ENCODE measurements around the gene PKNOX2. TPM values are rescaled to one million over a fixed set of nuclear protein-coding genes. Genes with fewer than 3 reads are reported as not detected.

Gene PKNOX2
- total and polyA plus RNA-seq, 3 experiments from 2014 or later: not detected

GRCh38 chr11:125251956-125252355, 87.4 kb downstream of the PKNOX2 start:
- ChIA-PET CTCF (no interaction called here), POLR2A (no interaction called here)
- peaks cover 3% of the 10 kb centered on the region for H3K27me3 ChIP-seq (ENCODE audit: insufficient read depth, low read length, poor library complexity, severe bottlenecking)
- H3K4me1 ChIP-seq (ENCODE audit: insufficient read depth, low read length): no peaks in the 10 kb centered on the region
- H3K27ac ChIP-seq (ENCODE audit: low read depth, low read length): no peak overlapping the region
- Mint-ChIP-seq H3K4me1 (no peaks in the 10 kb centered on the region), H3K9me3 (no peaks in the 10 kb centered on the region), H3K27ac (no peak overlapping the region), H3K36me3 (no peaks in the 10 kb centered on the region), H3K27me3 (peaks cover 3 to 18% of the 10 kb centered on the region in 2 donors), H3K4me3 (no peak overlapping the region)
- DNase-seq: no peak
- no peaks in the 10 kb centered on the region for H3K9me3 ChIP-seq (ENCODE audit: low read length)
- no peaks in the 10 kb centered on the region for H3K36me3 ChIP-seq (ENCODE audit: insufficient read depth, low read length)
- no peak overlapping the region for H3K4me3 ChIP-seq (ENCODE audit: low read length)

GRCh38 chr11:125253289-125253688, 88.7 kb downstream of the PKNOX2 start:
- peaks cover 3 to 21% of the 10 kb centered on the region in 2 donors for H3K27me3 Mint-ChIP-seq

GRCh38 chr11:125253795-125254525, 89.4 kb downstream of the PKNOX2 start:
- no peaks in the 10 kb centered on the region for H3K9me3 Mint-ChIP-seq
- Histone ChIP-seq H3K4me3 (ENCODE audit: low read length) (no peak overlapping the region), H3K27ac (ENCODE audit: low read depth, low read length) (no peak overlapping the region), H3K27me3 (ENCODE audit: insufficient read depth, low read length, poor library complexity, severe bottlenecking) (no peaks in the 10 kb centered on the region), H3K4me1 (ENCODE audit: insufficient read depth, low read length) (no peaks in the 10 kb centered on the region), H3K36me3 (ENCODE audit: insufficient read depth, low read length) (no peaks in the 10 kb centered on the region), H3K9me3 (ENCODE audit: low read length) (no peaks in the 10 kb centered on the region)
- H3K27me3 Mint-ChIP-seq: peaks cover 3 to 22% of the 10 kb centered on the region in 2 donors
- no peak for DNase-seq
- no peaks in the 10 kb centered on the region for H3K36me3 Mint-ChIP-seq
- H3K27ac Mint-ChIP-seq: peak overlapping the region in 1 of 8 donors; percentile 17
- H3K4me3 Mint-ChIP-seq: no peak overlapping the region
- no peaks in the 10 kb centered on the region for H3K4me1 Mint-ChIP-seq
- POLR2A ChIA-PET: no interaction called here
- CTCF ChIA-PET: no interaction called here

More at GRCh38 chr11:125253289-125253688, 88.7 kb downstream of the PKNOX2 start:
- ChIA-PET CTCF (no interaction called here), POLR2A (no interaction called here)
- no peaks in the 10 kb centered on the region for H3K9me3 Mint-ChIP-seq
- no peak for DNase-seq
- no peaks in the 10 kb centered on the region for H3K36me3 ChIP-seq (ENCODE audit: insufficient read depth, low read length)
- no peak overlapping the region for H3K4me3 ChIP-seq (ENCODE audit: low read length)
- no peak overlapping the region for H3K27ac ChIP-seq (ENCODE audit: low read depth, low read length)
- H3K27ac Mint-ChIP-seq: no peak overlapping the region
- no peaks in the 10 kb centered on the region for H3K9me3 ChIP-seq (ENCODE audit: low read length)
- no peaks in the 10 kb centered on the region for H3K27me3 ChIP-seq (ENCODE audit: insufficient read depth, low read length, poor library complexity, severe bottlenecking)
- H3K4me1 ChIP-seq (ENCODE audit: insufficient read depth, low read length): no peaks in the 10 kb centered on the region
- H3K4me1 Mint-ChIP-seq: no peaks in the 10 kb centered on the region
- H3K4me3 Mint-ChIP-seq: no peak overlapping the region
- no peaks in the 10 kb centered on the region for H3K36me3 Mint-ChIP-seq

DNA sequence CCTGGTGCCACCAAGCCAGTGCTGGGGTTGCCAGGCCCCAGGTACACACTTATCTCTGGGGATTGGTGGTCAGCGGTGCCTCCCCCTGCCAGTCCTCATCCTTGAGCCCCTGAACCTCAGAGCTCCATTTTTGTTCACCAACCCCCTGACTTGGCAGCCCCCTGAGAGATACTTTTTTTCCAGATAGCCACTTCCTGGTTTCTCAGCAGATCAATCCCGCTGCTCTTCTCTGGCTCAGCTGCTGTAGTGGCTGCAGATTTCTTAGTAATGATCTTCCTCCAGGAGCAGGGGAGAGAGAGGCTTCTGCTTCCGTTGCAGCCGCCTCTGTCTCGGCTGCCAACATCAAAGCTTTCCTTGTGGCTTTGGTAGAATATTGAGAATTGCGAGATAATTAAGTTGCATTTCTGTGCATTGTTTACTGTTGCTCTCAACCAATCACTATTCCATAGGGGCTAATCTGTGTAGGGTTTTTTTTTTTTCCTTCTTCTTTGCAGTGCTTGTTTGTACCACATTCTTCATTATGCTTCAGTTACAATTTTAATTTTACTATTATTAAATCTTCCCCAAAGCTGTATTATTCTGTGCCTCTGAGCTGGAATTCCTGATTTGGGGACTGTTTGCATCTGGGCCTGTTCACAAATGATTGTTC, 92.1 kb downstream of the PKNOX2 start:
- Mint-ChIP-seq H3K27me3 (peaks cover 6 to 36% of the 10 kb centered on the region in 2 donors), H3K4me3 (no peak overlapping the region), H3K36me3 (no peaks in the 10 kb centered on the region), H3K4me1 (no peaks in the 10 kb centered on the region), H3K27ac (no peak overlapping the region), H3K9me3 (no peaks in the 10 kb centered on the region)
- Histone ChIP-seq H3K27me3 (ENCODE audit: insufficient read depth, low read length, poor library complexity, severe bottlenecking) (no peaks in the 10 kb centered on the region), H3K36me3 (ENCODE audit: insufficient read depth, low read length) (no peaks in the 10 kb centered on the region), H3K4me3 (ENCODE audit: low read length) (no peak overlapping the region), H3K4me1 (ENCODE audit: insufficient read depth, low read length) (no peaks in the 10 kb centered on the region), H3K9me3 (ENCODE audit: low read length) (no peaks in the 10 kb centered on the region), H3K27ac (ENCODE audit: low read depth, low read length) (no peak overlapping the region)
- no peak for DNase-seq
- CTCF ChIA-PET: no interaction called here
- POLR2A ChIA-PET: no interaction called here

DNA sequence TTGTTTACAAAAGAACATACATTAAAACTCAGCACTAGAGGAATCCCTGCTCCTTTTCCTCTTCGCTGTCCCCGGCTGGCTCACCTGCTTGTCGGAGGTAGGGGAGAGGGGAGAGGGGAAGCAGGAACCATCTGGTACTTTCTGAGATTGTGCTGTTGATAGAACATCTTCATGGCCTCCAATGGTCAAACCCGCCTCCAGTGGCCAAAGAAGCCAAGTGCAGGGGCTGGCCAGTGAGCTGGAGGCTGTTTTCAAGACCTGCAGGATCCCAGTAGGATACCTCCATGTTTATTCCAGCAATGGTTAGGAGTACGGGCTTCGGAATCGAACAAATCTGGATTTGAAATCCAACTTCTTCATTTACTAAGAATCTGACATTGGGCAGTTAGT, 92.6 kb downstream of the PKNOX2 start:
- Histone ChIP-seq H3K4me3 (ENCODE audit: low read length) (no peak overlapping the region), H3K36me3 (ENCODE audit: insufficient read depth, low read length) (no peaks in the 10 kb centered on the region), H3K4me1 (ENCODE audit: insufficient read depth, low read length) (no peaks in the 10 kb centered on the region), H3K27ac (ENCODE audit: low read depth, low read length) (no peak overlapping the region), H3K27me3 (ENCODE audit: insufficient read depth, low read length, poor library complexity, severe bottlenecking) (no peaks in the 10 kb centered on the region), H3K9me3 (ENCODE audit: low read length) (no peaks in the 10 kb centered on the region)
- ChIA-PET POLR2A (no interaction called here), CTCF (no interaction called here)
- Mint-ChIP-seq H3K4me3 (no peak overlapping the region), H3K9me3 (peaks cover 0 to 1% (median 0%) of the 10 kb centered on the region in 5 donors), H3K36me3 (no peaks in the 10 kb centered on the region), H3K4me1 (no peaks in the 10 kb centered on the region), H3K27me3 (peaks cover 8 to 42% of the 10 kb centered on the region in 2 donors), H3K27ac (no peak overlapping the region)
- DNase-seq: no peak

GRCh38 chr11:125257751-125258150, 93.2 kb downstream of the PKNOX2 start:
- H3K27ac ChIP-seq (ENCODE audit: low read depth, low read length): no peak overlapping the region
- no peaks in the 10 kb centered on the region for H3K4me1 ChIP-seq (ENCODE audit: insufficient read depth, low read length)
- H3K36me3 ChIP-seq (ENCODE audit: insufficient read depth, low read length): no peaks in the 10 kb centered on the region
- Mint-ChIP-seq H3K27ac (no peak overlapping the region), H3K27me3 (peaks cover 10 to 46% of the 10 kb centered on the region in 2 donors), H3K4me3 (no peak overlapping the region), H3K9me3 (peaks cover 0 to 2% (median 0%) of the 10 kb centered on the region in 5 donors), H3K36me3 (no peaks in the 10 kb centered on the region), H3K4me1 (peaks cover 0 to 3% (median 0%) of the 10 kb centered on the region in 3 donors)
- H3K9me3 ChIP-seq (ENCODE audit: low read length): no peaks in the 10 kb centered on the region
- DNase-seq: no peak
- peaks cover 2% of the 10 kb centered on the region for H3K27me3 ChIP-seq (ENCODE audit: insufficient read depth, low read length, poor library complexity, severe bottlenecking)
- H3K4me3 ChIP-seq (ENCODE audit: low read length): no peak overlapping the region
- ChIA-PET POLR2A (no interaction called here), CTCF (no interaction called here)

DNA sequence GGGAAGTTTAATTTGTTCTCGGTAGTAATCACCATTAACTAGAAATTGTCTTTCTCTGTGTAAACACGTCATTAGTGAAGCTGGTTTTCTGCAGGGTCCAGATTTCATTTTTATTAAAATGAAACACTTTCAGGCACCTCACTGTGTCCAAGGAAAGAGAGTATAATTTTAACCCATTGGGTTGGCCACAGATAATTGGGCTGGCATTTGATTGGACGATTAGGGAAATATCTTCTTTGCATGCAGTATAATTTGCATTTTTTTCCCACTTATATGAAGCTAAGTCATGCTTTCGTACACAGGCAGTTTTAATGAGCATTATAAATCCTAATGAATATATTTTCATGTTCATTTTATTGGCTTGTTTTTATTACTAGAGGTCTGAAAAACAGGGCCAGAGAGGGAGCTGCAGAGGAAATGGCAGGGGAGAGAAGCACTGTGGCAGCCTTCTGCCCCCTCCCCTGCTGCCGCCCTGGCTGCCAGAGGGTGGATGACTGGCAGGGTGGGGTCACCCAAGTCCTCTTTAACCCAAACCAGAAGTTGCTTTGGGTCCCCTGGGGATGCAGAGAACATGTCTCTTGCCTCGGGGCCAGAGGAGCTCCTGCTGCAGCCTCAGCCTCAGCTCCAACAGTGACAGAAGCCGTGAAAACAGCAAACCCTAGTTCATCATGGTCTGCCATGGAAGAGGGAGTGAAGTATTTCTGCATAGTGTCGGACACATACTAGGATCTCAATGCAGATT, 93.9 kb downstream of the PKNOX2 start:
- Mint-ChIP-seq H3K9me3 (peaks cover 0 to 2% (median 0%) of the 10 kb centered on the region in 5 donors), H3K4me3 (no peak overlapping the region), H3K27me3 (peaks cover 12 to 52% of the 10 kb centered on the region in 2 donors), H3K36me3 (no peaks in the 10 kb centered on the region), H3K27ac (no peak overlapping the region), H3K4me1 (peaks cover 0 to 5% (median 0%) of the 10 kb centered on the region in 3 donors)
- DNase-seq: no peak
- H3K4me3 ChIP-seq (ENCODE audit: low read length): no peak overlapping the region
- no peaks in the 10 kb centered on the region for H3K36me3 ChIP-seq (ENCODE audit: insufficient read depth, low read length)
- no peaks in the 10 kb centered on the region for H3K4me1 ChIP-seq (ENCODE audit: insufficient read depth, low read length)
- no peak overlapping the region for H3K27ac ChIP-seq (ENCODE audit: low read depth, low read length)
- peaks cover 6% of the 10 kb centered on the region for H3K27me3 ChIP-seq (ENCODE audit: insufficient read depth, low read length, poor library complexity, severe bottlenecking)
- CTCF ChIA-PET: no interaction called here
- POLR2A ChIA-PET: no interaction called here
- no peaks in the 10 kb centered on the region for H3K9me3 ChIP-seq (ENCODE audit: low read length)

- POLR2A ChIA-PET: no interaction called here
- no peak for DNase-seq
- Mint-ChIP-seq H3K9me3 (peaks cover 0 to 3% (median 0%) of the 10 kb centered on the region in 5 donors), H3K36me3 (no peaks in the 10 kb centered on the region), H3K4me1 (peaks cover 0 to 5% (median 0%) of the 10 kb centered on the region in 3 donors), H3K27me3 (peaks cover 18 to 64% of the 10 kb centered on the region in 2 donors), H3K27ac (no peak overlapping the region), H3K4me3 (no peak overlapping the region)
- Histone ChIP-seq H3K9me3 (ENCODE audit: low read length) (no peaks in the 10 kb centered on the region), H3K27ac (ENCODE audit: low read depth, low read length) (no peak overlapping the region), H3K36me3 (ENCODE audit: insufficient read depth, low read length) (no peaks in the 10 kb centered on the region), H3K27me3 (ENCODE audit: insufficient read depth, low read length, poor library complexity, severe bottlenecking) (peaks cover 14% of the 10 kb centered on the region), H3K4me3 (ENCODE audit: low read length) (no peak overlapping the region), H3K4me1 (ENCODE audit: insufficient read depth, low read length) (no peaks in the 10 kb centered on the region)
- CTCF ChIA-PET: no interaction called here
Observed at GRCh38 chr11:125261588-125261987, 97.0 kb downstream of the PKNOX2 start.
